Karpas-422 (cell line): ENCODE measurements around the gene CFAP46. TPM values are rescaled to one million over a fixed set of nuclear protein-coding genes. Genes with fewer than 3 reads are reported as not detected.
"Not testable (repeated sequence)": the region's sequence is repeated elsewhere in the genome, so short reads cannot be mapped to it uniquely, and the experiment has no call there.

Experiments
- DNase-seq: peaks from one replicate; pipeline ENCODE4 v3.0.0-alpha.2; 2015
- H2AFZ ChIP-seq: fragments of 200-600 bp; sonication (generic); 2 replicates; pipeline ENCODE4 v1.6.1; 2014; ENCODE audit warnings: antibody characterized with exemption, low read length, mixed read lengths
- H3K27ac ChIP-seq: fragments of 200-600 bp; sonication (generic); 2 replicates; pipeline ENCODE4 v1.5.1; 2014; ENCODE audit warnings: mild to moderate bottlenecking, low read length, moderate library complexity
- H3K27me3 ChIP-seq: fragments of 200-600 bp; sonication (generic); 2 replicates; pipeline ENCODE4 v1.6.1; 2014; ENCODE audit warnings: low read length, mixed read lengths
- H3K36me3 ChIP-seq: fragments of 200-600 bp; sonication (generic); 2 replicates; pipeline ENCODE4 v1.6.1; 2014; ENCODE audit warnings: low read length, mixed read lengths; ENCODE audit not compliant: insufficient read depth
- H3K4me1 ChIP-seq: fragments of 200-600 bp; sonication (generic); 2 replicates; pipeline ENCODE4 v1.6.1; 2014; ENCODE audit warnings: mild to moderate bottlenecking, low read length, mixed read lengths
- H3K4me2 ChIP-seq: fragments of 200-600 bp; sonication (generic); 2 replicates; pipeline ENCODE4 v1.6.1; 2014; ENCODE audit warnings: low read length, low read depth, mild to moderate bottlenecking; ENCODE audit not compliant: poor library complexity, severe bottlenecking
- H3K4me3 ChIP-seq: fragments of 200-600 bp; sonication (generic); 2 replicates; pipeline ENCODE4 v1.5.1; 2014; ENCODE audit warnings: mild to moderate bottlenecking, antibody characterized with exemption, low read length, mixed read lengths
- H3K79me2 ChIP-seq: fragments of 200-600 bp; sonication (generic); 2 replicates; pipeline ENCODE4 v1.6.1; 2014; ENCODE audit warnings: mild to moderate bottlenecking, low read length, mixed read lengths
- H3K9ac ChIP-seq: fragments of 200-600 bp; sonication (generic); 2 replicates; pipeline ENCODE4 v1.6.0; 2014; ENCODE audit warnings: low read length
- H3K9me2 ChIP-seq: fragments of 200-600 bp; sonication (generic), shearing (Covaris generic); replicated peaks from 2 replicates; pipeline ENCODE4 v1.6.0; 2014; ENCODE audit warnings: mild to moderate bottlenecking, low read length, moderate library complexity; ENCODE audit not compliant: insufficient read depth
- H3K9me3 ChIP-seq: fragments of 300-700, 200-600 bp; sonication (generic); 2 replicates; pipeline ENCODE4 v1.6.1; 2014; ENCODE audit warnings: low read length, mixed read lengths
- H4K20me1 ChIP-seq: fragments of 200-600 bp; sonication (generic); 2 replicates; pipeline ENCODE4 v1.6.1; 2014; ENCODE audit warnings: mild to moderate bottlenecking, antibody characterized with exemption, low read length, low read depth; ENCODE audit not compliant: insufficient read depth
- total RNA-seq: library from RNA; depleted of rRNA; stranded (reverse); fragments of >200 nt; shearing (Covaris generic); gene quantifications from 2 replicates; pipeline ENCODE4 v1.2.3, GENCODE V29; 2014; ENCODE audit warnings: low replicate concordance

The CFAP46 gene
- total RNA-seq, 1 experiment from 2014 or later = 0.22 TPM

GRCh38 chr10:132893786-132894185 is 48.6 kb downstream of the CFAP46 start:
- not testable (repeated sequence) for H3K36me3 ChIP-seq, H3K4me2 ChIP-seq, H2AFZ ChIP-seq, H3K9me3 ChIP-seq, H3K9ac ChIP-seq, H3K27me3 ChIP-seq, H3K27ac ChIP-seq, H3K79me2 ChIP-seq, H3K9me2 ChIP-seq, H3K4me3 ChIP-seq, H4K20me1 ChIP-seq
- H3K4me1 ChIP-seq = peaks cover 10% of the 10 kb centered on the region
- peak; percentile 73 for DNase-seq

DNA sequence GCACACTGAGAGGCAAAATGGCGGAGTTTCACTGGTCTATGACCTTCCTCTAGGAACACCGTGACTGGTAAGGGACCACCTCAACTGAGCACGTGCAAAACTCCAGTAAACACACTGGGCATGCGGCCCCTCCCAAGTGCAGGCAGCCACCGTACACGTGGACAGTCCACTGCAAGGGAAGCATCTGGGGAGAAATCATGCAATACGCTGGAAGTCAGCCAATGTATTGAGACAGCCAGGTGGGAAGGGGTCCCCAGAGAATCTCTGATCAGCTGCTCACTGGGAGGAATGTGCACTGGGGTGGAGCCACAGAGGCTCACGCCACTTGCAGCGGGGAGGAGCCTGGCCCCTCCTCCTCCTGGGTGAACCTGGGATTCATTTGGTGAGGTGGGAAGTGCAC is 49.3 kb downstream of the CFAP46 start:
- H4K20me1 ChIP-seq = no peaks in the 10 kb centered on the region
- H3K9me3 ChIP-seq = no peaks in the 10 kb centered on the region
- H3K4me1 ChIP-seq = peaks cover 10% of the 10 kb centered on the region
- H3K36me3 ChIP-seq = no peaks in the 10 kb centered on the region
- no peak overlapping the region for H3K4me3 ChIP-seq
- H3K27me3 ChIP-seq = no peaks in the 10 kb centered on the region
- H3K9ac ChIP-seq = no peak overlapping the region
- H3K79me2 ChIP-seq = no peaks in the 10 kb centered on the region
- no peak overlapping the region for H2AFZ ChIP-seq
- no peak overlapping the region for H3K4me2 ChIP-seq
- H3K9me2 ChIP-seq = no peaks in the 10 kb centered on the region
- no peak for DNase-seq
- no peak overlapping the region for H3K27ac ChIP-seq

DNA sequence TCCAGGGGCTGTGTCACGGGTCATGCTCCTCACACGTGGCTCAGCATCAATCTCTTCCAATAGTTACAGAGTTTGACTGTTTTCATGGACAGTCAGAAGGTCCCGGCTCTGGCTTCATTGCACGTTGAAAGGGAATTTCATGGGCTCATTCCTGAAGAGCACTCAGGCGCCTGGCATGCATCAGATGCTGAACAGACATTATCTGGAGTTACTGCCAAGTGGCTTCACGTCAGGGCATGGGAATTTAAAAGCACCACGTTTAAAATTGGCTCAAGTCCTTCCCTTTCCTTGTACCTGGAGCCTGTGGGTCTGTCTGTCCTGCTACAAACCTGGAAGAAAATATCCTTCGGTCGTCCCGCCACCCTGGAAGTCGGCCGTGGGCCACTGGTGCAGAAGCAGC is 50.4 kb downstream of the CFAP46 start:
- no peak overlapping the region for H3K4me3 ChIP-seq
- H3K79me2 ChIP-seq = no peaks in the 10 kb centered on the region
- H3K27me3 ChIP-seq = no peaks in the 10 kb centered on the region
- H3K4me2 ChIP-seq = no peak overlapping the region
- H2AFZ ChIP-seq = no peak overlapping the region
- no peak for DNase-seq
- H3K9ac ChIP-seq = no peak overlapping the region
- H3K9me3 ChIP-seq = no peaks in the 10 kb centered on the region
- no peak overlapping the region for H3K27ac ChIP-seq
- H3K9me2 ChIP-seq = no peaks in the 10 kb centered on the region
- no peaks in the 10 kb centered on the region for H4K20me1 ChIP-seq
- H3K36me3 ChIP-seq = no peaks in the 10 kb centered on the region
- peaks cover 10% of the 10 kb centered on the region for H3K4me1 ChIP-seq

- DNase-seq = no peak
- Histone ChIP-seq H3K79me2 (no peaks in the 10 kb centered on the region), H3K36me3 (no peaks in the 10 kb centered on the region), H3K4me2 (no peak overlapping the region), H4K20me1 (no peaks in the 10 kb centered on the region), H3K9me2 (no peaks in the 10 kb centered on the region), H3K4me3 (no peak overlapping the region), H3K9ac (no peak overlapping the region), H2AFZ (no peak overlapping the region), H3K27me3 (no peaks in the 10 kb centered on the region), H3K9me3 (no peaks in the 10 kb centered on the region), H3K4me1 (peaks cover 10% of the 10 kb centered on the region), H3K27ac (no peak overlapping the region)
Observed at GRCh38 chr10:132891368-132891767, 51.0 kb downstream of the CFAP46 start.

DNA sequence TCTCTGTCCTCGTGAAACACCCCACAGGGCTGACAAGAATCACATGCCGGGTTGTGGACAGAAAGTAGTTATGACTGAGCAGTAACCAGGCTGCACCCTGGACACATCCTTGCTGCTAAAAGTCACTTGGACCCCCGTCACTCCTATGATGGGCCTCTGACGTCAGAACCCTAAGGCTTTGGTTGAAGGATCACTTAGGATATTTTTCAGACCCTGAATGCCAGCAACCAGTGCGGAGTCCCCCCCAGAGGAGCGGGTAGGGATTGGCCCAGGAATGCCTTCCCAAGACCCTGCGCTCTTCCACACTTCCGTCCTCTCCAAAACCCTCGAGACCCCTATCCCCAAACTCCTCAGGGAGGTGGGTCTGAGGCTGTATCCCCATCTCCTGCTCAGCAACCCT is 52.1 kb downstream of the CFAP46 start:
- Histone ChIP-seq H3K27me3 (no peaks in the 10 kb centered on the region), H3K4me3 (no peak overlapping the region), H3K9ac (no peak overlapping the region), H2AFZ (no peak overlapping the region), H3K4me1 (peaks cover 10% of the 10 kb centered on the region), H3K9me3 (no peaks in the 10 kb centered on the region), H3K79me2 (no peaks in the 10 kb centered on the region), H3K4me2 (no peak overlapping the region), H4K20me1 (no peaks in the 10 kb centered on the region), H3K27ac (no peak overlapping the region), H3K36me3 (no peaks in the 10 kb centered on the region), H3K9me2 (no peaks in the 10 kb centered on the region)
- no peak for DNase-seq

DNA sequence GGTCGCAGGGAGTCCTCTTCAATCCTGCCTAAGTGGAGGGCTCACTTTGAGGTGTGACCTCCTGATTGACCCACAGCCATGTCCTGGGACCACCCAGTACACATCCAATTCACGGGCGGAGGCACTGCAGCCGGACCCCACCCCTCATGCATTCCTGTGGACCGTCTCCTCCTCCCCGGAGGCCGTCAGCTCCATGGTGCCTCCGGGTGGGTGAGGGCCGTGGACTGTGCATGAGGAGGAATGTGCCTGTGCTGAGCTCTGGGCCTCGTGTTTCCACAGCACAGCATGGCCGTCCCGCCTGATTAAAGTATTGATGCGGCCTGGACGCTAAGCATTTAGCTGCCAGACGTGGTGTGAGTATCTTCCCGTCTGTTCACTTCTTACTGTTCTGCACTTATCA is 52.8 kb downstream of the CFAP46 start:
- H3K79me2 ChIP-seq = no peaks in the 10 kb centered on the region
- H3K4me2 ChIP-seq = no peak overlapping the region
- no peaks in the 10 kb centered on the region for H3K27me3 ChIP-seq
- DNase-seq = no peak
- H3K4me3 ChIP-seq = no peak overlapping the region
- no peak overlapping the region for H3K27ac ChIP-seq
- no peaks in the 10 kb centered on the region for H4K20me1 ChIP-seq
- no peak overlapping the region for H2AFZ ChIP-seq
- H3K9ac ChIP-seq = no peak overlapping the region
- H3K36me3 ChIP-seq = no peaks in the 10 kb centered on the region
- no peaks in the 10 kb centered on the region for H3K9me3 ChIP-seq
- H3K9me2 ChIP-seq = no peaks in the 10 kb centered on the region
- peaks cover 10% of the 10 kb centered on the region for H3K4me1 ChIP-seq

DNA sequence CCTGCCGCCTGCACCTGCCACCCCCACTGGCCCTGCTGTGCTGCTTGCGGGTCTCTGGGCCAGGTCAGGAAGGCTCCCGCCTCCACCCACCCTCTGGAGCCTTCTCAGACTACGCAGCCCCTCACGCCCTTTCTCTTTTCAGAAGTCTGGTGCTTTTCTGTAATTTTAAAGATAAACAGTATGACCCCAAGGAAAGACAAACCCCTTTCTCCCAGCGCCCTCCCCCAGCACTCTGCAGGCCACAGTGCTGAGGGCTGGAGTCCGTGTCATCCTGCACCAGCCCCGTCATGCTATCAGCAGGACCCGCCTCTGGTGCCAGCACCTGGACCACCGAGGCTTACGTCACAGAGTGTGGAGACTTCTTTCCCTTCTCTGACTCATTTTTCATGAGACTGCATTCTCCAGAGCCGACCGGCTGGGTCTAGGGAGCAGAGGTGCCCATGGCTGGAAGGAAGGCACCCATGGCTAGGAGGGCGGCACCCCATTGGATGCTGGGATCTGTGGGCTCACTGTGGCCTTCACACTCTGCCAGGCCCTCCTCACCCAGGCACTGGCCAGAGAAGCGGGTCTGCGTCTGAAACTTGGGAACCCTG is 53.4 kb downstream of the CFAP46 start:
- Histone ChIP-seq H3K4me3 (no peak overlapping the region), H4K20me1 (no peaks in the 10 kb centered on the region), H2AFZ (no peak overlapping the region), H3K27ac (no peak overlapping the region), H3K27me3 (no peaks in the 10 kb centered on the region), H3K4me2 (no peak overlapping the region), H3K9me2 (no peaks in the 10 kb centered on the region), H3K9me3 (no peaks in the 10 kb centered on the region), H3K36me3 (no peaks in the 10 kb centered on the region), H3K79me2 (no peaks in the 10 kb centered on the region), H3K4me1 (peaks cover 4% of the 10 kb centered on the region), H3K9ac (no peak overlapping the region)
- no peak for DNase-seq

- H3K4me1 ChIP-seq, H3K36me3 ChIP-seq, DNase-seq, H3K9ac ChIP-seq, H3K9me2 ChIP-seq, H3K4me2 ChIP-seq, H3K4me3 ChIP-seq, H3K27me3 ChIP-seq, H3K79me2 ChIP-seq, H2AFZ ChIP-seq, H3K9me3 ChIP-seq, H4K20me1 ChIP-seq, H3K27ac ChIP-seq: not testable (repeated sequence)
Observed at GRCh38 chr10:132888446-132888845, 53.9 kb downstream of the CFAP46 start.
